Esophagus muscularis mucosa (tissue), 4 donors: ENCODE data around the gene OTOG.

Experiments used
- CTCF ChIP-seq, 3 experiments: fragments of 200-600 bp in 2 of 3; fragments of 450-650 bp in 1 of 3; sonication (generic) in 2 of 3; IDR thresholded peaks; one replicate each; pipeline ENCODE4 v1.5.1; 2017 to 2019; ENCODE audit warnings: antibody characterized with exemption in 3 of 3, mild to moderate bottlenecking in 2 of 3, moderate library complexity in 1 of 3
- EP300 ChIP-seq: sonication (generic); formaldehyde crosslinking; IDR thresholded peaks from one replicate; pipeline ENCODE4 v1.6.1; 2017; ENCODE audit warnings: antibody characterized with exemption
- POLR2A ChIP-seq: fragments of 450-650 bp; IDR thresholded peaks from one replicate; pipeline ENCODE4 v1.6.1; 2017; ENCODE audit warnings: antibody characterized with exemption, moderate library complexity, mild to moderate bottlenecking, low read depth
- POLR2AphosphoS5 ChIP-seq, 2 donors: sonication (generic); formaldehyde crosslinking; IDR thresholded peaks; one replicate each; pipeline ENCODE4 v1.6.1; 2017; ENCODE audit warnings: antibody characterized with exemption in 2 of 2

- no peak for TF ChIP-seq CTCF (IDR thresholded peaks at IDR 0.05)
- TF ChIP-seq POLR2A: no peak
- TF ChIP-seq POLR2AphosphoS5 (IDR thresholded peaks at IDR 0.05): no peak
- TF ChIP-seq EP300: no peak
Measured at GRCh38 chr11:17607591-17608570, 60.8 kb downstream of the OTOG start.
